ENCODE measurements around the gene ASPN.

Gene ASPN

DNA sequence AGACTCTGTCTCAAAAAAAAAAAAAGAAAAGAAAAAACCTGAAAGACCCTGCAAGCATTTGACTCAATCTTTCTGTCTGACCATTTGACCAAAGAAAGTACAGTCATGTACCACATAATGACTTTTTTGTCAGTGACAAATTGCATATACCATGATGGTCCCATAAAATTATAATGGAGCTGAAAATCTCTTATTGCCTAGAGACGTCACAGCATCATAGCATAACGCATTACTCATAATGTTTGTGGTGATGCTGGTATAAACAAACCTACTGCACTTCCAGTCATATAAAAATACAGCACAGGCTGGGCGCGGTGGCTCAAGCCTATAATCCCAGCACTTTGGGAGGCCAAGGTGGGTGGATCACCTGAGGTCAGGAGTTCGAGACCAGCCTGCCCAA is 43.0 kb upstream of the ASPN start:
- H3K4me3 ChIP-seq (ENCODE audit: low read depth, low read length), result no peak overlapping the region
- TF ChIP-seq MYC (IDR thresholded peaks at IDR 0.05; ENCODE audit: low read depth, low read length) (no peak), POLR2A (IDR thresholded peaks at IDR 0.05; ENCODE audit: extremely low read depth, insufficient read length) (no peak)
- TF ChIP-seq, protein P1, sequence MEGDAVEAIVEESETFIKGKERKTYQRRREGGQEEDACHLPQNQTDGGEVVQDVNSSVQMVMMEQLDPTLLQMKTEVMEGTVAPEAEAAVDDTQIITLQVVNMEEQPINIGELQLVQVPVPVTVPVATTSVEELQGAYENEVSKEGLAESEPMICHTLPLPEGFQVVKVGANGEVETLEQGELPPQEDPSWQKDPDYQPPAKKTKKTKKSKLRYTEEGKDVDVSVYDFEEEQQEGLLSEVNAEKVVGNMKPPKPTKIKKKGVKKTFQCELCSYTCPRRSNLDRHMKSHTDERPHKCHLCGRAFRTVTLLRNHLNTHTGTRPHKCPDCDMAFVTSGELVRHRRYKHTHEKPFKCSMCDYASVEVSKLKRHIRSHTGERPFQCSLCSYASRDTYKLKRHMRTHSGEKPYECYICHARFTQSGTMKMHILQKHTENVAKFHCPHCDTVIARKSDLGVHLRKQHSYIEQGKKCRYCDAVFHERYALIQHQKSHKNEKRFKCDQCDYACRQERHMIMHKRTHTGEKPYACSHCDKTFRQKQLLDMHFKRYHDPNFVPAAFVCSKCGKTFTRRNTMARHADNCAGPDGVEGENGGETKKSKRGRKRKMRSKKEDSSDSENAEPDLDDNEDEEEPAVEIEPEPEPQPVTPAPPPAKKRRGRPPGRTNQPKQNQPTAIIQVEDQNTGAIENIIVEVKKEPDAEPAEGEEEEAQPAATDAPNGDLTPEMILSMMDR (IDR thresholded peaks at IDR 0.05; ENCODE audit: low read depth, low read length), result no peak
- TF ChIP-seq, protein P2, sequence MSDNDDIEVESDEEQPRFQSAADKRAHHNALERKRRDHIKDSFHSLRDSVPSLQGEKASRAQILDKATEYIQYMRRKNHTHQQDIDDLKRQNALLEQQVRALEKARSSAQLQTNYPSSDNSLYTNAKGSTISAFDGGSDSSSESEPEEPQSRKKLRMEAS (IDR thresholded peaks at IDR 0.05; ENCODE audit: low read depth, low read length), result no peak
- no peak for DNase-seq (ENCODE audit: low read depth)

DNA sequence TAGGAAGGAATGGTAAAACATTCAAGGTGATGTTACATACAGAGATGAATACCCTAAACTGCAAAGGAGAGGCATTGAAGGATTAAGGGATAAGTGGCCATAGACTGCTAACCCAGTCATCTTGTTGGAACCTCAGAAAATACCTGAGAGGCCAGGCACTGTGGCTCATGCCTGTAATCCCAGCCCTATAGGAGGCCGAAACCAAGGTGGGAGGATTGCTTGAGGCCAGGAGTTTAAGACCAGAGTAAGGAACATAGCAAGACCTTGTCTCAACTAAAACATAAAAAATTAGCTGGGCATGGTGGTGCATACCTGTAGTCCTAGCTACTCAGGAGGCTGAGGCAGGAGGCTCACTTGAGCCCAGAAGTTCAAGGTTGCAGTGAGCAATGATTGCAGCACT is 42.6 kb upstream of the ASPN start:
- no peak overlapping the region for H3K4me3 ChIP-seq (ENCODE audit: low read depth, low read length)
- no peak for TF ChIP-seq POLR2A (IDR thresholded peaks at IDR 0.05; ENCODE audit: extremely low read depth, insufficient read length)
- TF ChIP-seq, protein P1 (IDR thresholded peaks at IDR 0.05; ENCODE audit: low read depth, low read length), result no peak
- TF ChIP-seq, protein P2 (IDR thresholded peaks at IDR 0.05; ENCODE audit: low read depth, low read length), result no peak
- TF ChIP-seq MYC (IDR thresholded peaks at IDR 0.05; ENCODE audit: low read depth, low read length), result no peak
- DNase-seq (ENCODE audit: low read depth), result no peak

DNA sequence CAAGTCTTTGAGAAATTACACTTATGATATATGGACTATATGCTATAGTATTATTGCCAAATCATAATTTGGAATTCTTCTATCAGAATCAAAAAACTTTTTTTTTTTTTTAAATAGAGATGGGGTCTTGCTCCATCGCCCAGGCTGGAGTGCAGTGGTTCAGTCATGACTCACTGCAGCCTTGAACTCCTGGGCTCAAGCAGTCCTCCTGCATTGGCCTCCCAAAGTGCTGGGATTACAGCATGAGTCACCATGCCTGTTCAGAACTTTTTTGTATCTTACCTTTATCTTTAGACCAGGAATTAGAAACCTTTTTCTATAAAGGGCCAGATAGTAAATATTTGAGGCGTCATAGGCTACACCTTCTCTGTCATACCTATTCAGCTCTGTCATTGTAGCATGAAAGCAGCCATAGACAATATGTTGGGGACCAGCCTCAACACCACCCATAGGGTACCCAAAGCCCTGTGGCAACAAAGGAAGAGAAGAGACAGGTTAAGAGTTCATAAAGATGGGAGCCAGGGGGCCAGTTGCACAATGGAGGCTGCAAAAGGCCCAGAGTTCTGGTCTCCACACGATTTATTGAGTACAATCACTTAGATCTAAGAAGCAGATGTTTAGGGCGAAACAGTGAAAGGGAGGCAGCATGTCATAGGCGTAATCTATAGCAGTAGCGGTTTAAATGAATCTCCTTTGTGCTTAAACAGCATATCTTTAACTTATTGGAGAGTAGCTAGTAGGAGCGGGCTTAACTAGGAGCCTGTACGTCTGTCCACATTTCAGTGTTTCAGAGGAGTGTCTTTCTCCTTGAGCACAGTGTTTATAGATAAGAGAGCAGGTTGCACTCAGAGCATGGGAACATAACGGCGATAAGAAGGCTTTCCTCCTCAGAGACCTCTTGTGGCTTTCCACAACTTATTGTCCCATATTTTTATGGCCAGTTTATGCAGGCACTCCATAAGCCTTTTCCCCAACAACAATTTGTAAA is 41.0 kb upstream of the ASPN start:
- TF ChIP-seq POLR2A (IDR thresholded peaks at IDR 0.05; ENCODE audit: extremely low read depth, insufficient read length) (no peak), MYC (IDR thresholded peaks at IDR 0.05; ENCODE audit: low read depth, low read length) (no peak)
- TF ChIP-seq, protein P1 (IDR thresholded peaks at IDR 0.05; ENCODE audit: low read depth, low read length), result no peak
- TF ChIP-seq, protein P2 (IDR thresholded peaks at IDR 0.05; ENCODE audit: low read depth, low read length), result no peak
- no peak overlapping the region for H3K4me3 ChIP-seq (ENCODE audit: low read depth, low read length)
- no peak for DNase-seq (ENCODE audit: low read depth)

DNA sequence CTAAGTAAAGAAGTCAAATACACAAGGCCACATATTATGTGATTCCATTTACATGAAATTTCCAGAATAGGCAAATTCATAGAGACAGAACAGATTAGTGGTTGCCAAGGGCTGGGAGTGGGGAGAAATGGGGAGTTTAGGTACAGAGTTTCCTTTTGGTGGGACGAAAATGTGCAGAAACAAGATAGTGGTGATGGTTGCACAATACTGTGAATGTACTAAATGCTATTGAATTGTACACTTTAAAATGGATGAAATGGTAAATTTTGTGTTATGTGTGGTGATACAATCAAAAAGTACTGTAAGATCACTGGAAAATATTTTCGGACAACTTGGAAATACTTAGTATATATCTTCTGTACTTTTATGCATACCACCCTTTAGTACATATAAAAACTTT is 38.5 kb upstream of the ASPN start:
- DNase-seq (ENCODE audit: low read depth), result no peak
- no peak overlapping the region for H3K4me3 ChIP-seq (ENCODE audit: low read depth, low read length)
- TF ChIP-seq, protein P2 (IDR thresholded peaks at IDR 0.05; ENCODE audit: low read depth, low read length), result no peak
- TF ChIP-seq POLR2A (IDR thresholded peaks at IDR 0.05; ENCODE audit: extremely low read depth, insufficient read length) (no peak), MYC (IDR thresholded peaks at IDR 0.05; ENCODE audit: low read depth, low read length) (no peak)
- TF ChIP-seq, protein P1 (IDR thresholded peaks at IDR 0.05; ENCODE audit: low read depth, low read length), result no peak

DNA sequence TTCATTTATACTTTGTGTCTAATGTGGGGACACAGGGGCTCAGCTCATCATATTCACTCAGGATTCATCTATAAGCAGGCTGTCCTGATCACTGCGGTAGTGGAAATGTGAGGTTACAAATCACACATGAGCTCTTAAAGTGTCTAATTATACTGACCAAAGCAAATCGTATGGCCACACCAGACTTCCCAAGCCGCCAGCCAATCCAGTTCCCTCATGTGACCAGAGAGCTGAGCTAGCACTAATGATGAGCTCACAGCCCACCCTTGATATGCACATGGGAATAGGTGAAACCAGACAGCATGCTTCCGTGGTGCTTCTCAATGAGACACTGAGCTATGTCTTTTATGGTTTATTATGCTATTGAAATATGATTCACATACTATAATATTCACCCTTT is 35.9 kb upstream of the ASPN start:
- DNase-seq (ENCODE audit: low read depth), result no peak
- H3K4me3 ChIP-seq (ENCODE audit: low read depth, low read length), result no peak overlapping the region
- no peak for TF ChIP-seq MYC (IDR thresholded peaks at IDR 0.05; ENCODE audit: low read depth, low read length)
- TF ChIP-seq, protein P1 (IDR thresholded peaks at IDR 0.05; ENCODE audit: low read depth, low read length), result no peak
- no peak for TF ChIP-seq POLR2A (IDR thresholded peaks at IDR 0.05; ENCODE audit: extremely low read depth, insufficient read length)
- TF ChIP-seq, protein P2 (IDR thresholded peaks at IDR 0.05; ENCODE audit: low read depth, low read length), result no peak

Data from NB4 (cell line).